ENCODE measurements around the gene USP47.

- TF ChIP-seq POLR2AphosphoS5 (IDR thresholded peaks at IDR 0.05) (no peak), CTCF (IDR thresholded peaks at IDR 0.05 in 8 of 11, conservative IDR thresholded peaks at IDR 0.05 in 3 of 11) (no peak)
Observed at GRCh38 chr11:11858676-11859075, 16.9 kb downstream of the USP47 start.

Data from spleen (tissue), 7 donors.